Erythroblast (primary cell): ENCODE measurements around the gene ISG20L2.

Experiments
- GATA1 ChIP-seq: IDR thresholded peaks from 2 replicates; pipeline ENCODE4 v1.6.1; 2011; ENCODE audit warnings: low read depth, mild to moderate bottlenecking, control low read depth, low read length, moderate library complexity
- POLR2A ChIP-seq: IDR thresholded peaks from 2 replicates; pipeline ENCODE4 v1.6.1; 2011; ENCODE audit warnings: mild to moderate bottlenecking, low read length

GRCh38 chr1:156681196-156681960 lies 47.2 kb downstream of the ISG20L2 start:
- TF ChIP-seq POLR2A, result no peak
- no peak for TF ChIP-seq GATA1
